ENCODE results near the gene ZP1. TPM values are rescaled to one million over a fixed set of nuclear protein-coding genes. Genes with fewer than 3 reads are reported as not detected.
A peak's percentile ranks its signal among the peaks of the same experiment; 100 is the strongest.

ZP1 gene
- total and polyA plus RNA-seq, 4 donors: not detected

DNA sequence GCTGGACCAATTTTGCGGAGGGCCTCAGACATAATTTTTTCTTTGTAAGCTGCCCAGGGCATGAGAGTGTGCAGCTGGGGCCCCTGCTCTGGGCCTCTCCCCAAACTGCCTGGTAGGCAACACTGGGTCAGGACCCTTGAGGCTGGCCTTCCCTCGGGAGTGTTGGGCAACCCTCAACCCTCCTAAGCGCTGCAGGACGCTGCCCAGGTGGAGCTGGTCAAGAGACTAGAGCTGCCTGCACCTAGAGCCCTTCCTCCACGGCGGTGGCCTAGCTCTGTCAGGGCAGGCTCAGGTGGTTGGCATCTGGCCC lies 56.4 kb downstream of the ZP1 start (continued):
- TF ChIP-seq ATF3 (IDR thresholded peaks at IDR 0.05): no peak
- no peak for TF ChIP-seq YY1 (IDR thresholded peaks at IDR 0.05)
- no peak for TF ChIP-seq HNF4A (conservative IDR thresholded peaks at IDR 0.05)
- no peak for TF ChIP-seq RXRA (IDR thresholded peaks at IDR 0.05)
- no peak for TF ChIP-seq SP1 (IDR thresholded peaks at IDR 0.05)
- TF ChIP-seq, protein P1, sequence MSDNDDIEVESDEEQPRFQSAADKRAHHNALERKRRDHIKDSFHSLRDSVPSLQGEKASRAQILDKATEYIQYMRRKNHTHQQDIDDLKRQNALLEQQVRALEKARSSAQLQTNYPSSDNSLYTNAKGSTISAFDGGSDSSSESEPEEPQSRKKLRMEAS (IDR thresholded peaks at IDR 0.05): no peak
- TF ChIP-seq RAD21 (IDR thresholded peaks at IDR 0.05): no peak
- no peak for TF ChIP-seq JUND (IDR thresholded peaks at IDR 0.05)
- TF ChIP-seq TAF1 (conservative IDR thresholded peaks at IDR 0.05): no peak
- no peak for TF ChIP-seq NR2F2 (IDR thresholded peaks at IDR 0.05)

- H3K27me3 ChIP-seq (ENCODE audit: control insufficient read depth in 4 of 4, insufficient read depth in 4 of 4, low read length in 3 of 4): peaks cover 0 to 6% (median 0%) of the 10 kb centered on the region in 4 donors
- peaks cover 5 to 13% (median 5%) of the 10 kb centered on the region in 4 donors for H3K4me1 ChIP-seq (ENCODE audit: control insufficient read depth in 4 of 4, insufficient read depth in 4 of 4, low read length in 3 of 4)
- WGBS: 2% methylated on average over 69 of the region's 69 CpGs
- H3K36me3 ChIP-seq (ENCODE audit: control insufficient read depth in 4 of 4, insufficient read depth in 3 of 4, low read depth in 1 of 4, low read length in 3 of 4): peaks cover 8 to 32% (median 18%) of the 10 kb centered on the region in 4 donors
- no peak within 1 kb of the TSS for H3K9ac ChIP-seq (ENCODE audit: low read depth in 1 of 2, low read length in 2 of 2)
- DNase-seq (ENCODE audit: low spot score): peak; percentile 44
- TF ChIP-seq ATF3 (IDR thresholded peaks at IDR 0.05): no peak
- TF ChIP-seq EGR1 (IDR thresholded peaks at IDR 0.05; ENCODE audit: low read depth in 2 of 2): no peak
- no peak for TF ChIP-seq NR2F2 (IDR thresholded peaks at IDR 0.05)
- TF ChIP-seq, protein P1 (IDR thresholded peaks at IDR 0.05): no peak
- no peak for TF ChIP-seq RXRA (IDR thresholded peaks at IDR 0.05)
- TF ChIP-seq, protein P2, sequence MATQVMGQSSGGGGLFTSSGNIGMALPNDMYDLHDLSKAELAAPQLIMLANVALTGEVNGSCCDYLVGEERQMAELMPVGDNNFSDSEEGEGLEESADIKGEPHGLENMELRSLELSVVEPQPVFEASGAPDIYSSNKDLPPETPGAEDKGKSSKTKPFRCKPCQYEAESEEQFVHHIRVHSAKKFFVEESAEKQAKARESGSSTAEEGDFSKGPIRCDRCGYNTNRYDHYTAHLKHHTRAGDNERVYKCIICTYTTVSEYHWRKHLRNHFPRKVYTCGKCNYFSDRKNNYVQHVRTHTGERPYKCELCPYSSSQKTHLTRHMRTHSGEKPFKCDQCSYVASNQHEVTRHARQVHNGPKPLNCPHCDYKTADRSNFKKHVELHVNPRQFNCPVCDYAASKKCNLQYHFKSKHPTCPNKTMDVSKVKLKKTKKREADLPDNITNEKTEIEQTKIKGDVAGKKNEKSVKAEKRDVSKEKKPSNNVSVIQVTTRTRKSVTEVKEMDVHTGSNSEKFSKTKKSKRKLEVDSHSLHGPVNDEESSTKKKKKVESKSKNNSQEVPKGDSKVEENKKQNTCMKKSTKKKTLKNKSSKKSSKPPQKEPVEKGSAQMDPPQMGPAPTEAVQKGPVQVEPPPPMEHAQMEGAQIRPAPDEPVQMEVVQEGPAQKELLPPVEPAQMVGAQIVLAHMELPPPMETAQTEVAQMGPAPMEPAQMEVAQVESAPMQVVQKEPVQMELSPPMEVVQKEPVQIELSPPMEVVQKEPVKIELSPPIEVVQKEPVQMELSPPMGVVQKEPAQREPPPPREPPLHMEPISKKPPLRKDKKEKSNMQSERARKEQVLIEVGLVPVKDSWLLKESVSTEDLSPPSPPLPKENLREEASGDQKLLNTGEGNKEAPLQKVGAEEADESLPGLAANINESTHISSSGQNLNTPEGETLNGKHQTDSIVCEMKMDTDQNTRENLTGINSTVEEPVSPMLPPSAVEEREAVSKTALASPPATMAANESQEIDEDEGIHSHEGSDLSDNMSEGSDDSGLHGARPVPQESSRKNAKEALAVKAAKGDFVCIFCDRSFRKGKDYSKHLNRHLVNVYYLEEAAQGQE (IDR thresholded peaks at IDR 0.05): no peak
- no peak for TF ChIP-seq HNF4A (conservative IDR thresholded peaks at IDR 0.05)
- no peak for TF ChIP-seq RAD21 (IDR thresholded peaks at IDR 0.05)
- no peak for TF ChIP-seq GABPA (IDR thresholded peaks at IDR 0.05 in 1 of 2, conservative IDR thresholded peaks at IDR 0.05 in 1 of 2)
- TF ChIP-seq TAF1 (conservative IDR thresholded peaks at IDR 0.05): no peak
- no peak for TF ChIP-seq JUND (IDR thresholded peaks at IDR 0.05)
- TF ChIP-seq FOXA1 (IDR thresholded peaks at IDR 0.05): no peak
- TF ChIP-seq HNF4G (IDR thresholded peaks at IDR 0.05): no peak
- TF ChIP-seq YY1 (IDR thresholded peaks at IDR 0.05): no peak
- TF ChIP-seq, protein P3, sequence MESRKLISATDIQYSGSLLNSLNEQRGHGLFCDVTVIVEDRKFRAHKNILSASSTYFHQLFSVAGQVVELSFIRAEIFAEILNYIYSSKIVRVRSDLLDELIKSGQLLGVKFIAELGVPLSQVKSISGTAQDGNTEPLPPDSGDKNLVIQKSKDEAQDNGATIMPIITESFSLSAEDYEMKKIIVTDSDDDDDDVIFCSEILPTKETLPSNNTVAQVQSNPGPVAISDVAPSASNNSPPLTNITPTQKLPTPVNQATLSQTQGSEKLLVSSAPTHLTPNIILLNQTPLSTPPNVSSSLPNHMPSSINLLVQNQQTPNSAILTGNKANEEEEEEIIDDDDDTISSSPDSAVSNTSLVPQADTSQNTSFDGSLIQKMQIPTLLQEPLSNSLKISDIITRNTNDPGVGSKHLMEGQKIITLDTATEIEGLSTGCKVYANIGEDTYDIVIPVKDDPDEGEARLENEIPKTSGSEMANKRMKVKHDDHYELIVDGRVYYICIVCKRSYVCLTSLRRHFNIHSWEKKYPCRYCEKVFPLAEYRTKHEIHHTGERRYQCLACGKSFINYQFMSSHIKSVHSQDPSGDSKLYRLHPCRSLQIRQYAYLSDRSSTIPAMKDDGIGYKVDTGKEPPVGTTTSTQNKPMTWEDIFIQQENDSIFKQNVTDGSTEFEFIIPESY (IDR thresholded peaks at IDR 0.05): no peak
- no peak for TF ChIP-seq FOXA2 (IDR thresholded peaks at IDR 0.05)
- TF ChIP-seq SP1 (IDR thresholded peaks at IDR 0.05): no peak
- peak within 1 kb of the TSS in 1 of 3 donors; percentile 67 for H3K4me3 ChIP-seq (ENCODE audit: low read depth in 1 of 3, low read length in 3 of 3)
- no peak within 1 kb of the TSS for H3K27ac ChIP-seq (ENCODE audit: low read depth in 1 of 2, low read length in 2 of 2)
- no peaks in the 10 kb centered on the region for H3K9me3 ChIP-seq (ENCODE audit: control insufficient read depth in 4 of 4, low read length in 3 of 4)
These were observed 57.0 kb downstream of the ZP1 start, which contains the start of gene TMEM132A for GRCh38 chr11:60924110-60924905. TMEM132A (plus strand) TSS chr11:60924460; CDS start chr11:60924634, 174 bp downstream.

Other genes starting within 250 kb of the ZP1 start
- gene MS4A8, start 167.9 kb upstream of the ZP1 start, total RNA-seq: not detected
- gene MS4A8, start 167.9 kb upstream of the ZP1 start, polyA plus RNA-seq: under 1 TPM in 1 of 2 donors, not detected in 1; 0.08 TPM
- gene MS4A18, start 142.8 kb upstream of the ZP1 start, total RNA-seq: not detected
- gene MS4A18, start 142.8 kb upstream of the ZP1 start, polyA plus RNA-seq: not detected
- gene MS4A15, start 110.7 kb upstream of the ZP1 start, total RNA-seq: not detected
- gene MS4A15, start 110.7 kb upstream of the ZP1 start, polyA plus RNA-seq: not detected
- not detected for gene MS4A10, start 82.2 kb upstream of the ZP1 start, total RNA-seq
- not detected for gene MS4A10, start 82.2 kb upstream of the ZP1 start, polyA plus RNA-seq
- gene CCDC86, start 25.4 kb upstream of the ZP1 start, total RNA-seq: 1 to 10 TPM; 5.0 to 5.2 TPM
- 1 to 10 TPM; 6.2 to 9.4 TPM for gene CCDC86, start 25.4 kb upstream of the ZP1 start, polyA plus RNA-seq
- gene PTGDR2, start 11.6 kb upstream of the ZP1 start, total RNA-seq: 1 to 10 TPM in 1 of 2 donors, under 1 TPM in 1; 0.08 to 7.1 TPM
- under 1 TPM; 0.09 to 0.54 TPM for gene PTGDR2, start 11.6 kb upstream of the ZP1 start, polyA plus RNA-seq
- 10 to 100 TPM; 36.2 to 44.6 TPM for gene PRPF19, start 39.0 kb downstream of the ZP1 start, total RNA-seq
- gene PRPF19, start 39.0 kb downstream of the ZP1 start, polyA plus RNA-seq: 10 to 100 TPM; 25.4 to 57.1 TPM
- gene TMEM109, start 46.6 kb downstream of the ZP1 start, total RNA-seq: 10 to 100 TPM; 20.6 to 21.2 TPM
- gene TMEM109, start 46.6 kb downstream of the ZP1 start, polyA plus RNA-seq: 10 to 100 TPM; 40.0 to 40.3 TPM
- gene TMEM132A, start 56.9 kb downstream of the ZP1 start, total RNA-seq: 1 to 10 TPM; 1.0 to 1.6 TPM
- gene TMEM132A, start 56.9 kb downstream of the ZP1 start, polyA plus RNA-seq: 1 to 10 TPM in 1 of 2 donors, under 1 TPM in 1; 0.60 to 1.1 TPM
- gene SLC15A3, start 84.6 kb downstream of the ZP1 start, total RNA-seq: 10 to 100 TPM in 1 of 2 donors, 1 to 10 TPM in 1; 9.0 to 20.9 TPM
- 10 to 100 TPM; 13.1 to 19.6 TPM for gene SLC15A3, start 84.6 kb downstream of the ZP1 start, polyA plus RNA-seq
- under 1 TPM; 0.42 to 0.59 TPM for gene CD6, start 104.1 kb downstream of the ZP1 start, total RNA-seq
- gene CD6, start 104.1 kb downstream of the ZP1 start, polyA plus RNA-seq: under 1 TPM; 0.31 to 0.48 TPM
- under 1 TPM; 0.09 to 0.25 TPM for gene CD5, start 234.9 kb downstream of the ZP1 start, total RNA-seq
- under 1 TPM; 0.21 to 0.23 TPM for gene CD5, start 234.9 kb downstream of the ZP1 start, polyA plus RNA-seq

Data from liver (tissue), 9 donors.